HL-60 (cell line): Measurements from ENCODE around the gene PTPRJ.

Experiments used
- DNase-seq, 2 experiments: peaks; one replicate each; pipeline ENCODE4 v3.0.0-alpha.2; 2010 to 2020; ENCODE audit warnings: low read depth in 1 of 2, low spot score in 1 of 2
- H3K27ac ChIP-seq: fragments of 250-450 bp; sonication (Bioruptor Pico); replicated peaks from 2 replicates; pipeline ENCODE4 v1.5.1; 2020; ENCODE audit warnings: mild to moderate bottlenecking, moderate library complexity
- H3K27me3 ChIP-seq: fragments of 250-450 bp; sonication (Bioruptor Pico); 2 replicates; pipeline ENCODE4 v1.5.1; 2021; ENCODE audit warnings: mild to moderate bottlenecking, moderate library complexity; ENCODE audit not compliant: insufficient read depth, poor library complexity, severe bottlenecking
- H3K4me3 ChIP-seq: replicated peaks from 2 replicates; pipeline ENCODE4 v1.5.1; 2011; ENCODE audit warnings: mild to moderate bottlenecking, control low read depth, low read length; ENCODE audit not compliant: insufficient read depth
- CTCF ChIP-seq: IDR thresholded peaks from one replicate; pipeline ENCODE4 v1.5.1; 2011; ENCODE audit warnings: low read length, control low read depth, inconsistent platforms; ENCODE audit not compliant: insufficient read depth
- GABPA ChIP-seq: IDR thresholded peaks from 2 replicates; pipeline ENCODE4 v1.6.1; 2012; ENCODE audit warnings: low read depth
- POLR2AphosphoS5 ChIP-seq: IDR thresholded peaks from 2 replicates; pipeline ENCODE4 v1.6.1; 2012; ENCODE audit warnings: low read depth
- REST ChIP-seq: IDR thresholded peaks from 2 replicates; pipeline ENCODE4 v1.6.1; 2012; ENCODE audit warnings: low read depth; ENCODE audit not compliant: insufficient replicate concordance
- SPI1 ChIP-seq: IDR thresholded peaks from 2 replicates; pipeline ENCODE4 v1.6.1; 2012; ENCODE audit warnings: low read depth, mild to moderate bottlenecking, borderline replicate concordance

Gene PTPRJ

GRCh38 chr11:48079596-48079995 is 99.2 kb downstream of the PTPRJ start:
- Histone ChIP-seq H3K4me3 (no peak overlapping the region), H3K27me3 (no peaks in the 10 kb centered on the region), H3K27ac (no peak overlapping the region)
- peak in 1 of 2 experiments; percentile 20 for DNase-seq
- no peak for TF ChIP-seq POLR2AphosphoS5
- TF ChIP-seq CTCF: no peak
- no peak for TF ChIP-seq REST
- TF ChIP-seq SPI1: no peak
- no peak for TF ChIP-seq GABPA

- TF ChIP-seq CTCF: no peak
- TF ChIP-seq SPI1: no peak
- TF ChIP-seq POLR2AphosphoS5: no peak
- no peak for TF ChIP-seq REST
- TF ChIP-seq GABPA: no peak
- Histone ChIP-seq H3K27me3 (no peaks in the 10 kb centered on the region), H3K4me3 (no peak overlapping the region), H3K27ac (no peak overlapping the region)
- no peak for DNase-seq
Measured at GRCh38 chr11:48080301-48080861, 100.0 kb downstream of the PTPRJ start.

- peak; percentile 43 to 51 for DNase-seq
Measured at GRCh38 chr11:48081151-48082010, 101.0 kb downstream of the PTPRJ start.

More at GRCh38 chr11:48081151-48082010, 101.0 kb downstream of the PTPRJ start:
- H3K27me3 ChIP-seq: no peaks in the 10 kb centered on the region
- H3K27ac ChIP-seq: no peak overlapping the region
- no peak overlapping the region for H3K4me3 ChIP-seq
- no peak for TF ChIP-seq CTCF
- TF ChIP-seq SPI1: peak; percentile 19; the same call in 1 of the 2 replicates
- 0 out of 2 replicates have a peak, but pooled peaks have one; percentile 15 for TF ChIP-seq POLR2AphosphoS5
- TF ChIP-seq GABPA: no peak
